GM12892 (cell line): Measurements from ENCODE around the gene COL19A1.

Experiments
- DNase-seq: peaks from one replicate; pipeline ENCODE4 v3.0.0; 2011; ENCODE audit not compliant: insufficient read length
- FAIRE-seq: peaks from 2 replicates; lab custom pipeline; 2011; peaks lifted over from hg19 to GRCh38; lab: Jason Lieb, UNC
- POLR2A ChIP-seq: IDR thresholded peaks from 2 replicates; pipeline ENCODE4 v1.6.1; 2011; ENCODE audit warnings: low read depth, low read length, control low read depth
- POLR2AphosphoS5 ChIP-seq: IDR thresholded peaks from 2 replicates; pipeline ENCODE4 v1.6.1; 2011; ENCODE audit warnings: low read depth, low read length, control low read depth
- TAF1 ChIP-seq: IDR thresholded peaks from 2 replicates; pipeline ENCODE4 v1.6.1; 2011; ENCODE audit warnings: low read depth, mild to moderate bottlenecking, control low read depth, low read length, borderline replicate concordance

The COL19A1 gene

GRCh38 chr6:70094156-70094555 lies 227.8 kb downstream of the COL19A1 start:
- TF ChIP-seq TAF1, result no peak
- TF ChIP-seq POLR2AphosphoS5, result no peak
- no peak for TF ChIP-seq POLR2A
- FAIRE-seq (no peak), DNase-seq (no peak)

- FAIRE-seq, result no peak
- no peak for DNase-seq
- TF ChIP-seq POLR2A (no peak), POLR2AphosphoS5 (no peak), TAF1 (no peak)
Observed at GRCh38 chr6:70099732-70100131, 233.4 kb downstream of the COL19A1 start.

- DNase-seq (no peak), FAIRE-seq (peak; percentile 51)
- TF ChIP-seq TAF1 (no peak), POLR2AphosphoS5 (no peak), POLR2A (no peak)
Observed at GRCh38 chr6:70103798-70104197, 237.4 kb downstream of the COL19A1 start.

GRCh38 chr6:70107852-70108629 lies 241.7 kb downstream of the COL19A1 start:
- TF ChIP-seq TAF1 (no peak), POLR2AphosphoS5 (no peak), POLR2A (no peak)
- DNase-seq (no peak), FAIRE-seq (peak; percentile 62)

GRCh38 chr6:70110126-70111022 lies 244.0 kb downstream of the COL19A1 start:
- FAIRE-seq (no peak), DNase-seq (no peak)

GRCh38 chr6:70111737-70112136 lies 245.4 kb downstream of the COL19A1 start:
- TF ChIP-seq POLR2A (no peak), POLR2AphosphoS5 (no peak), TAF1 (no peak)
- FAIRE-seq, result no peak
- no peak for DNase-seq

More at GRCh38 chr6:70110126-70111022, 244.0 kb downstream of the COL19A1 start:
- TF ChIP-seq POLR2AphosphoS5 (no peak), TAF1 (no peak), POLR2A (no peak)

GRCh38 chr6:70112716-70113115 lies 246.4 kb downstream of the COL19A1 start:
- DNase-seq (no peak), FAIRE-seq (no peak)
- TF ChIP-seq POLR2AphosphoS5 (no peak), TAF1 (no peak), POLR2A (no peak)

GRCh38 chr6:70113171-70113570 lies 246.8 kb downstream of the COL19A1 start:
- DNase-seq (no peak), FAIRE-seq (no peak)
- TF ChIP-seq POLR2AphosphoS5 (no peak), TAF1 (no peak), POLR2A (no peak)

GRCh38 chr6:70118670-70119069 lies 252.3 kb downstream of the COL19A1 start:
- FAIRE-seq, result no peak
- no peak for DNase-seq
- TF ChIP-seq TAF1 (no peak), POLR2AphosphoS5 (no peak), POLR2A (no peak)

GRCh38 chr6:70119218-70119835 lies 253.0 kb downstream of the COL19A1 start:
- FAIRE-seq (no peak), DNase-seq (no peak)
- TF ChIP-seq TAF1 (no peak), POLR2AphosphoS5 (no peak), POLR2A (no peak)

GRCh38 chr6:70124443-70124842 lies 258.1 kb downstream of the COL19A1 start:
- no peak for DNase-seq
- no peak for FAIRE-seq
- TF ChIP-seq POLR2A (no peak), POLR2AphosphoS5 (no peak), TAF1 (no peak)
